H4 (cell line): ENCODE data around the gene SLC12A4. TPM values are rescaled to one million over a fixed set of nuclear protein-coding genes. Genes with fewer than 3 reads are reported as not detected.
"Not testable (repeated sequence)": the region's sequence is repeated elsewhere in the genome, so short reads cannot be mapped to it uniquely, and the experiment has no call there.

Experiments used
- DNase-seq: peaks from one replicate; pipeline ENCODE4 v3.0.0-alpha.2; 2015; ENCODE audit warnings: low spot score
- total RNA-seq: library from RNA; depleted of rRNA; stranded (reverse); fragments of >200 nt; shearing (Covaris generic); gene quantifications from 2 replicates; pipeline ENCODE4 v1.2.3, GENCODE V29; 2014

SLC12A4 gene
- total RNA-seq, 1 experiment from 2014 or later = 13.9 TPM

DNA sequence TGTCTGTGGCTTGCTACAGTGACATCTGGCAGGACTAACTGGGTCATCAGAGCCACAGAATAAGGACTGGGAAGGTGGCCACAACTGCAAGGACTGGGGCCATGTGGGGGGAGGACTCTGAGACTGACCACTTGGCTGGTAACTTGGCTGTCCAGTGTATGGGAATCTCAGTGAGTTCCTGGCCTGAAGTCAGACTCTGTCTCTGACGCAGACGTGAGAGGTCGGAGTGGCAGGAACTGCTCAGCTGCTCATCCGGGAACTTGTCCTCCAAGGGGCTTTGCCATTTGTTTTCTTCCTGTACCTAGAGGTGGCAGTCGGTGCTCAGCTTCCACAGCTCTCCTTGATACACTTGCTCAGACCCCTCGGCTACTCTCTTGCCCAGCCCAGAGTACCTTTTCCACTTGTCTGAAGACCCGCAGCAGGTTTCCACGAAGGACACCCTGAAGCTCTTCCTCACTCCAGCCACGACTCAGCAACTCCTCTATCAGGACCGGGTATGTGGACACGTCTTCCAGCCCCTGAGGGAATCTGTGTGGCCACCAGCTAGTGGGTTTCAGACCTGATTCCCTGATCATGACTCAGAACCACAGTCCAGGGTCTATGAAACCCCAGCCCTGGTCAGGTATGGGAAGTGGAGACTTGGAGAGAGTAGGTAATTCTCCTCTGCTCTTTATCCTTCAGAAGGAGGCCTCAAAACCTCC is 19.2 kb upstream of the SLC12A4 start:
- no peak for DNase-seq

DNA sequence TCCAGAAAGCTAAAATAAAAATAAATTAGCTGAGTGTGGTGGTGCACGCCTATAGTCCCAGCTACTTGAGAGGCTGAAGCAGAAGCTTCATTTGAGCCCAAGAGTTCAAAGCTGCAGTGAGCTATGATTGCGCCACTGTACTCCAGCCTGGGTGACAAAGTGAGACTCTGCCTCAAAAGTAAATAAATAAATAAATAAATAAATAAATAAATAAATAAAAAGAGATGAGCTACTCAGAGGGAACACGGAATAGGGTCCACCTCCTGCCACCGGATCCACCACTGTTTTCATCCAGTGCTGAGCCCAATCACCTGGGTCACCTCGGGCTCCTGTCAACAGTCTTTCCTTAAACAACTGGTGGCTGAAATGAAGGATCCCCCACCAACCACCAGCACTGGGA is 18.5 kb upstream of the SLC12A4 start:
- DNase-seq = no peak

DNA sequence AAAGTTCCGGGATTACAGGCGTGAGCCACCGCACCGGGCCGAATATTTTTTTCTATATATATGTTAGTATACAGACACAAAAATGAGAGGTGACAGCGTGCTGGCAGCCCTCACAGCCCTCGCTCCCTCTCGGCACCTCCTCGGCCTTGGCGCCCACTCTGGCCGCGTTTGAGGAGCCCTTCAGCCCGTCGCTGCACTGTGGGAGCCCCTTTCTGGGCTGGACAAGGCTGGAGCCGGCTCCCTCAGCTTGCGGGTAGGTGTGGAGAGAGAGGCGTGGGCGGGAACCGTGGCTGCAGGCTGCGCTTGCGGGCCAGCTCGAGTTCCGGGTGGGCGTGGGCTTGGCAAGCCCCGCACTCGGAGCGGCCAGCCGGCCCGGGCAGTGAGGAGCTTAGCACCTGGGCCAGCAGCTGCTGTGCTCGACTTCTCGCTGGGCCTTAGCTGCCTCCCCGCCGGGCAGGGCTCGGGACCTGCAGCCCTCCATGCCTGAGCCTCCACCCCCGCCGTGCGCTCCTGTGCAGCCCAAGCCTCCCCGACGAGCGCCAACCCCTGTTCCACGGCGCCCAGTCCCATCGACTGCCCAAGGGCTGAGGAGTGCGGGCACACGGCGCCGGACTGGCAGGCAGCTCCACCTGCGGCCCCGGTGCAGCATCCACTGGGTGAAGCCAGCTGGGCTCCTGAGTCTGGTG is 13.7 kb upstream of the SLC12A4 start:
- no peak for DNase-seq

DNA sequence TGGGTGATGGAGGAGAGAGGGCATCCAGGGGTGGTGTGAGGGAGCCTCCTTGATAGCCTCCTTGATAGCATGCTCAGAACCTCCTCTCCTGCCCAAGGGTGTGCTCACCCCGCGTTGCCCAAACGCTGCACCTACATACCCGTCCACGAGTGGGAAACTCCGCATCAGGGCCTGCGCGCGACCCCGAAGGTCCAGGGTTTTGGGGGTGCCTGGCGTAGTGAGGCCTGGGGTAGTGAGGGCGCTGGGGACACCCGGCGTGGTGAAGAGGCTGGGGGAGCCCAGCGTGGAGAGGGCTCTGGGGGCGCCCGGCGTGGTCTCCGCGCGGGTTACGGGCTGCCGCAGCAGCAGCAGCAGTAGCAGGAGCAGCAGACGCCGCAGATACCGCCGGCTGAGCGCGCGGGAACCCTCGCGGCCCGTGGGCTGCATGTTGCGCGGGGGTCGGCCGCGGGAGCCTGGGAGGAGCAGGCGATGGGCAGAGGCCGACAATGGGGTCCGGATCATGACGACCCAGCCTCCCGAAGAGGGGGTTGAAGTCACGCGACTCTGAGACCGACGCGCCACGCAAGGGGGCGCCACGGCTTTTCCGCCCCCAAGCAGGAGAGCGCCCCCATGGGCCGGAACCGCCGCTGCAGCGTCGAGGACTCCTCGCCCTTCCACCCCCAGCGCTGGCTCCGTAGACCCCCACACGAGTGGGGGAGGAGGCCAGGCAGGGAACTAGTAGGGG is 11.7 kb upstream of the SLC12A4 start, which contains the start of gene DPEP3:
Gene DPEP3 (minus strand): TSS at position 545 of the 724 bp plus-strand sequence. CDS start 119 bp downstream, at position 426.
- no peak for DNase-seq

DNA sequence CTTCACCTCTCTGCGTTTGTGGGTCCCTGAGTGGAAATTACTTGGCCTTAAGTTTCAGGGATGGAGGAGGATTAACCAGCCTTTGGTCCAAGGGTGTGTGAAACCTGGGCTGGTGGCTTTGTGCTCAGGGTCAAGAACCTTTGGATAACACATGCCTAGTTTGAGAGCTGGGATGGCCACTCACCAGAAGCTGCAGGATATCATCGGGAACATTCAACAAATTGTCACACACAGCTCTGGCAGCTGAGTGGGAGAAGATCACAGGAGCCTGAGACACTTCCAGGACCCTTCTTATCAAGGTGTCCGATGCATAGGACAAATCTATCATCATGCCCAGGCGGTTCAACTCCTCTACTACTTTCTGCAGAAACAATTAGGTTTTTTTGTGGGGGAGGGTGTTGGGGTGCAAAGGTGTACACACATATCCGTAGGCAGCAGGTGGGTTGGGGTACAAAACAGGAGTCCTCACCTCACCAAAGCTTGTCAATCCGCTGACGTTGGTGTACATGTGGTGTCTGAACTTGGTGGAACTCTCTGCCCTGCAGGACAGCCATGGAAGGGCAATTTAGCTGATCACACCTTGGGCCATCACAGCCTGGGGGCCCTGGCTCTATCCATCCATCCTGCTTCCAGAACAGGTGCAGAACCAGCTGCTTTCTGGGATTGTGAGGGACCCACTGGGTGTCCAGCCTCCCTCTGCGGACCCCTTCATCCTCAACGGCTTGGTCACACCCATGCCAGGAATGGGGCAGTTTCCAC is 9.2 kb upstream of the SLC12A4 start:
- DNase-seq = no peak

DNA sequence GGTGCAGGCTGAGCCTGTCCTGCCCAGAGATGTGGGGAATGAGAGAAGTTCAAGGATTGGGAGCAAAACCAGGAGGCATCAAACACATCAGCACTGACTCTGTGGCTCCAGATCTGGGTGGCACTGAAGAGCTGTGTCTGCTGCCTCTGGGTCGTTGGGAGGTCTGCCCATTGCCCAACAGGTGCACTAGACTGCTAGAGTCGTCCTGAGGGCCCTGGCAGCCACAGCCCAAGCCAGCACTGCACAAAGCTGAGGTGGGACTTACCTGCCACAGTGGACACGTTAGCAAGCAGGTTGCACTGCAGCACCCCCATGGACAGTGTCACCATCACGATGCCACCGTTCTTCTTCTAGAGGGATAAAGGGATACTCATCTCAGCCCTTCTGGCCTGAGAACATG is 8.6 kb upstream of the SLC12A4 start:
- DNase-seq = no peak

DNA sequence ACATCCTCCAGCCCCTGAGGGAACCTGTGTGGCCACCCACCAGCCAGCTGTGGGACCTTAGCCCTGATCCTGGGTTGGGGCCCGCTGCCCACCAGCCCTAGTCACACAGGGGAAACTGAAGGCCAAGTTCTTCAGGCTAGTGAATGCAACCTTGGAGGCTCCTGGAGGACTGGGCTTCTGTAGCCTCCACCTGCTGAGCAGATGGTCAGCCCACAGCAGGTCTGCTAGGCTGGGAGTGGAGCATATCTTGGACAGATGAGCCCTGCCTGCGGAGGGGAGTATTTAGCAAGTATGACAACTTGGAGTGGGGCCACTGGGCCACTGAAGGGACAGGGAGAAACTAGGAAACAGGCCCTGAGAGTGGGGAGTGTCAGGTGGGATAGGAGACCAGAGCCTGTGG is 7.8 kb upstream of the SLC12A4 start:
- DNase-seq = no peak

DNA sequence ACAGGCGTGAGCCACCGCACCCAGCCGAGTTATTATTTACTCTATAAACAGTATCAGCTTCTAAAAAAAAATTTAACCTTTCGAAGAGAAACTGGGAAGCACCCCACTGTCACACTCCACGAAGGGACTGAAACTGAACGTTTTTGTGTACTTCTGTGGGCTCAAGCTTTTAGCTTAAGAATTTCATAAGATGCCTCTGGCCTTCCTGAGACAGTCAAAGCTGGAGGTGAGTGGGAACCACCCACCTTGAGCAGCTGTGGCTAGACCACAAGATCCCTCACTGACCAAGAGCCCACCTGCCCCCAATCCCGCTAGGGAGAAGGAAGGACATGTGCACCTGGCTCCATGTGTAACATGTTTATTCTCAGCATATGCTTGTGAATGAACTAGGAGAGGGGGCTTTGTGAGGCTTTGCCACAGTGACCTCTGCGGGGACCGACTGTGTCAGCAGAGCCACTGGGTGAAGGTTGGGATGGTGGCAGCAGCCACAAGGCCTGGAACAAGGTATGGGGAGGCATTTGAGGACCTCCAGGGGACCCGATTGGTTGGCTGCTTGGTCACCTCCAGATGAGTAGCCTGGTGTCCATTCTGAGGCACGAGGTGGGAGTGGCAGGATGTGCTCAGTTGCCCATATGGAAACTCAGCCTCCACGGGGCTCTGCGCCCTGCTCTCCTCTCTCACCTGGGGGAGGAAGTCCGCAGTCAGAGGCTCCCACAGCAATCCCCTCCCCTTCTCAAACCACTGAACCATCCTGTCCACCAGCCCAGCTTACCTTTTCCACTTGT is 7.1 kb upstream of the SLC12A4 start:
- DNase-seq = no peak

DNA sequence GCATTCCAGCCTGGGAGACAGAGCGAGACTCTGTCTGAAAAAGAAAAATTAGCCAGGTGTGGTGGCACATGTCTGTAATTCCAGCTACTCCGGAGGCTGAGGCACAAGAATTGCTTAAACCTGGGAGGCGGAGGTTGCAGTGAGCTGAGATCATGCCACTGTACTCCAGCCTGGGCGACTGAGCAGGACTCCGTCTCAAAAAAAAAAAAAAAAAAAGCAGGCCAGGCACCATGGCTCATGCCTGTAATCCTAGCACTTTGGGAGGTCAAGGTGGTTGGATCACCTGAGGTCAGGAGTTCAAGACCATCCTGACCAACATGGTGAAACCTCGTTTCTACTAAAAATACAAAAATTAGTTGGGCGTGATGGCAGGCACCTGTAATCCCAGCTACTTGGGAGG is 3.8 kb upstream of the SLC12A4 start:
- not testable (repeated sequence) for DNase-seq

DNA sequence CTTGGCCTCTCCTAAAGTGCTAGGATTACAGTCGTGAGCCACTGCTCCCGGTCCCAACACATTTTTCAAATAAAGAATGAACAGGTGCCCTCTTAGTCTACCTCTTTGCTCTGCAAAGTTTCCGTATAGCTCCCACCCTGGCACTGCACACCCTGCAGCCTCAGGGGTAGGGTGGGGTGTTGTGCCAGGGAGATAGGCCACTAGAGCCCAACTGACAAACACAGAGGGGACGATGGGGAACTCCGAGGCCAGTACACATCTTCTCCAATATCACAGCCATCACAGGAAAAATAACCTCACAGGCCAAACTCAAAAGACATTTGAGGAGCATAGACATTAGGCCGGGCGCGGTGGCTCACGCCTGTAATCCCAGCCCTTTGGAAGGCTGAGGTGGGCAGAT is 2.7 kb upstream of the SLC12A4 start:
- no peak for DNase-seq

DNA sequence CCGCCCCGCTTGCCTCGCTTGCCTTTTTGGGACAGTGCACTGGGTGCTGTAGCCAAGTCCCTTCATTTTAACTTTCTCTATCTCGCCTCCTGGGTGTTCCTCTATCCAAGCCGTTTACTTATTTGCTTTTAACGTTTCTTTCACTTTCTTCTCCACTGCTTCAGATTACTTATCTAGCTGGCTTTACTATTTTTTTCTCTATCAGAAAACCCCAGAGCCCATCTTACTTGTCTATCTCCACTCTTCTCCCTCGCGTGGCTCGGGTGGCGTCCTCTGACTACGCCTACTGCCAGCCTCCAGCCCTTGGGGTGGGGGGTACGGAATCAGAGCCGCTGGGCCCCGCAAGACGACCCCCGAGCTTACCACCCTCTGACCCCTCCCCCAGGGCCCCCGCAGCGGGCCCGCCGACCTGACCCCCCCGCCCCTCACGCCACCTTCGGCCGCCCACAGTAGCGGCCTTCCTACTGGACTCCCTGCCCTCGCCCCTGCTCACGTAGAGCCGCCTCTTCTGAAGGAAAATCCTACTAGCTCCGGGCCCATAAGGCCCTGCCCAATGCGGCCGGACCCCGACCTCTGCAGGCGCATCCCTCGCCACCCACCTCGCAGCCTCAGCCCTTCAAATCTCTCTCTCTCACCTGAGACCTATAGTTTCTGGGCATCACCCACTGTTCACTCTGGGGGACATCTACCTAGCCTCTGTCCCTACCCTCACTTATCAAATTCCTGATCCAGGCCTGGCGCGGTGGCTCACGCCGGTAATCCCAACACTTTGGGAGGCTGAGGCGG is 1.0 kb upstream of the SLC12A4 start:
- DNase-seq = no peak

DNA sequence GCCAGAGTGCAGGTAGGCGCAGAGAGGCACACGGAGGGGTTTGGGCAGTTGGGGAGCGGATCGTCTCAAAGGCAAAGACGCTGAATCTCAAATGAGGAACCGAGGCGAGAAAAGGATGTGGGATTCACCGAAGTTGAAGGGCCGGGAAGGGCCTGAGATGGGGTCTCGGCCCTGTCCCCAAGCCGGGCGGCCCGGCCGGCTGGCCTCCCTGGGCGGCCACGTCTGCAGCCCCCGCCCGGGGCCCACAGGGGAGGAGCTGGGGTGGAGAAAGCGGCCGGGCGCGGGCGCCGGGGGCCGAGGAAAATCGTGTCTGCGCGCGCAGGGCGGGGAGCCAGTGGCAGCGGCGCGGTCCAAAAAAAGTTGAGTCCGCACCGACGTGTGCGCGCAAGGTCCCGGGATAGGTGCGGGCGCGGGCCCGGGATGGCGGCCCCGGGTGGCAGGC is 458 bp downstream of the SLC12A4 start:
- DNase-seq = no peak

DNA sequence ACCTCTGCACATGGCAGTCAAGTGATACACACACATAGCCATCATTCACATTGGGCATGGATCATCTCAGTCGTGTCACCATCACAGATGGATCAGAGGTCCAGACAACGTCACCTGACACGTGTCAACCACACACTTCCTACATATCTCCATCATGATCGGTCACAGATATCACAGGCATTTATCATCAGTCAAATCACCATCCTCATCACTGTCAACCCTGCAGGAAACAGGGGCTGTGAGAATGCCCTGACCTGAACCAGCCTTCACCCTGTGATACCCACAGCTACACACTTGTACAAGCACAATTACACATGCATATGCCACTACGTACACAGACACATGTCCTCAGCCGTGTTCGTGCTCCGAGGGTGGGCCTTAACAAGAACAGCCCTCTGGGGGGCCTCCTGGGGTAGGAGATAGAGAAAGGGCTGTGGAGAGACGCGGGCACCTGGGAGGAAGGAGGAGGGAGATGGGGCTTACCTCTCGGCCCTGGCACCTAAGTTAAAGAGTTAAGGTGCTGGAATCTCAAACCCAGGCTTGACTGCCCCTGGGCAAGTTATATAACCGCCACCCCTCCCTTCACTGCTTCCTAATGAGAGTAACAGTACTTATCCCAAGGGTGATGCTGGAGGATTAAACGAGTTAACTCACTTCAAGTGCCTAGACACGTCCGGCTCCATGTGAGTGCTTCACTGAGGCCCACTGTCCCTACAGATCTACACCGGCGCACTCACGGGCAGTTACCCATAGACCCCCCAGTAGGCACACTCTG is 1.1 kb downstream of the SLC12A4 start:
- no peak for DNase-seq

DNA sequence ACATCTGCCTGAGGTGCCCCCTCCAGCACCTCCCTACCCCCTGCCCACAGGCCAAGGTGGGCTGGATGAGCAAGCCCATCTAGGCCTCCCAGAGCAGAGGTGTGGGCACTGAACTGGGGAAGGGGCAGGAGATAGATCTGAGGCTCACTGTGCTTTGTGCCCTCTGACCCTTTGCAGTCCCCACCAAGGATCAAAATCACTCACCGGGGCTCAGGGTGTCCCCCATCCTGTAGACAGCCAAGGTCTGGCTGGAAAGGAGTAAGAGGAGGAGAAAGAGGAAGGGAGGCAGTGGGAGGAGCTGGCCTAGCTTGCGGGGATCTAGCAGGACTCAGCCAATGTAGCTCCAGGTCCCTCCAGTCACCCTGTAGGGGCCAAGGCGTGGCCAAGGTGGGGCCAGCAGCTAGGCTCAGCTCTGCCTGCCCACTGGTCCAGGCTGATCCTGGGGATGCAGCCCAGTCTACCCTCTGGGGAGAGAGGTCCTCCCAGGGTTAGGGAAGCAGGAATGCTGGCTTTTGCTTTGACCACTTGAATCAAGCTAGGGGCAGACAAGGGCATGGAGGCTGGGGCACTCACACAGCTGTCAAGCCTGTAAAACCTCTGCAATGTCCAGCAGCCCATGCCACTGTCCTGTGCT is 1.8 kb downstream of the SLC12A4 start:
- DNase-seq = no peak

DNA sequence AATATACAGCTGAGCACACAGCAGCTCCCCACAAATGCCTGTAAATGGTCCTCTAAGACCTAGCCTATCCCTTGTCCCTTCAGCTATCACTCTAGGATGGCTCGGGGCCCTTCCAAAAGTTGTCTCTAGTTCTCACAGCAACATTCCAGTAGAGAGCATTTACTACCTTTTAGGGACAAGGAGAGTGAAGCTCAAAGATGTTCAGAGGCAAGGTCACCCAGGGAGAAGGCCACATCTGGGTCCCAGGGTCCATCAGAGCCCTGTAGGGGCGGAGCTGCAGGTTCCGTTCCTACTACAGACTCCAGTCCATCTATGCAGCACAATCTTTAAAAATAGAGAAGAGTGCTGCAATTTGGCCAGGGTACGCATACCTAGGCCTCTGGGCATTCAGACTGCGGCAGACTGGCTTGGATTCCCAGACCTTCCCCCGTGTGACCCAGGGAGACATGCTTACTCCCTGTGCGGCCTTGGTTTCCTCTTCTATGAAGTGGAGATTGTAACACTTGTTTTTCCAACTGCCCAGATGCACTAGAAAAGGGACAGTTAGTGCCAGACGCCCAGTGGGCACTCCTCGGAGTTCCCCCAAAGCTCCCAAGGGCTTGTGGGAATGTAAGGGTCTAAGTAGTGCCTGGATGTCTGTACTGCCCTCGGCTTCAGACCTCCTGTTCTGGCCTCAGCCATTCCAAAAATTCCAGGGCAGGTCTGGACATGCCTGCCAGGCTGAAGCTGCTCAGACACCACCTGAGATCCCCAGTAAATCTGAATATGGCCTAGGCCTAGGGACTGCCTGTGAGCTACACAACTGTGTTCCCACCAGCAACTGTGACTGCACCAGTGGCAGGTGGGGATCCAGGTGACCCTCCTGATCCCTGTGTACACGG is 2.5 kb downstream of the SLC12A4 start:
- no peak for DNase-seq

DNA sequence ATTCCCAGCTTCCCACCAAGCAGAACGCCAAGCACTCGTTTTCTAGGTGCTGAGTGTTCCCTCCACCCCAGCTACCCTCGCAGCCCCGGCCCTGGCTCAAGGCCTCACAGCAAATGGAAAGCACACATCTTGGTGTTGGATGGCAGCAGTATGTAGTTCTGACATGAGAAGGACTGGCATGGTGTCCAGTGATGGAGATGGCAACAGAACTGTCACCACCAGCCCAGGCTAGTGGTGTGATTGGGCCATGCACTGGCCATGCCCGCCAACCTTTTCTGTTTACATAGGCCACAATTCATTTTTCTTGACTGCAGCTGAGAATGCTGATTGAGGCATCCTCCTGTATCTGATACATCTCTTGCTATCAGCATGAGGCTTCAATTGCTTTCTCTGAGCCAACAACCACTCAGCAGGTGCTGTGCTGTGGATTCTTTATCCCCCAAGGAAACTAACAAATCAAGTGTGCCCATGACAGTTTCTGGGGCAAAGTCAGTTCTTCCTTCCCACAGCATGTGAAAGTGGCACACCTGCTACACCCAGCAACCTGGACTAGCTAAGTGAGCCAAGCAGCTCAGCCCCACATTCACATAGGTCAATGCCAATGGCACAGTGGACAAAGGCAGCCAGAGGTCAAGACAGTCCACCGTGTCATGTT is 3.8 kb downstream of the SLC12A4 start:
- no peak for DNase-seq

DNA sequence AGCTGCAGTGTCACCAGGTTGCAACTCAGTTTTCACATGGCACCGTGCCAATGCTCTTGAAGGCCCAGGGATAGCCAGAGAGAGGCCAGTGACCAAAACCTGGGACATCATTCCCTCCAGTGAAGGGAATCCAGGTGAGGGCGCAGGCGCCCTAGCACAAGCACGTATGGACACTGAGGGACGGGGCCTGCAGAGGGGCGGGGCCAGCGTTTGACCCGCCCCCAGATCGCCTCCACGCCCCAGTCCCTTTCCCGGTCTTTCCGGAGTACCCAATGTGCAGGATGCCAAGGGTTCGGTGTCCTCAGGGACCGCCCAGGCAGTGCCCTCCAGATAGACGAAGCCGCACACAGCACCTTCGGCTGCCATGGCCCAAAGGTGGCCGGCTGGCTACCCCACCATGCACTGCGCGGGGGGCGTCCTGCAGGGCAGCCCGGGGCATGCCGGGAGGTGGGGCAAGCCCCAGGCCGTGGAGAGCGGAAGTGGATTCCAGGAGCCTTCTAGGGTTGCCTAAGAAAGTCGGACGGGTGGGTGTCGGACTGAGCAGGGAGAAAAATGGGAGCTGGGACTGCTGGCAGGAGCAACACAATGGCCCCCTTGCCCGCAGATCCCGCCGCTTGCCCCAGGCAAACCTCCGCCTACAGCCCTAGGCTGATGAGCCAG is 4.6 kb downstream of the SLC12A4 start:
- DNase-seq = no peak
